Uterus (tissue), 4 donors: ENCODE measurements around the gene G3BP2. TPM values are rescaled to one million over a fixed set of nuclear protein-coding genes. Genes with fewer than 3 reads are reported as not detected.

Experiments
- DNase-seq, 2 donors: peaks; one replicate each; pipeline ENCODE4 v3.0.0-alpha.2; 2019 to 2020
- H3K27ac ChIP-seq, 2 donors: fragments of 200-600 bp; sonication (generic); 1 replicate in 1 of 2; 2 replicates in 1 of 2; pipeline ENCODE4 v1.5.1; 2016 to 2018
- H3K27me3 ChIP-seq, 2 donors: fragments of 200-600 bp; sonication (generic); one replicate each; pipeline ENCODE4 v1.5.1; 2018 to 2019; ENCODE audit warnings: control low read depth in 1 of 2
- H3K36me3 ChIP-seq, 2 donors: fragments of 200-600 bp; sonication (generic); one replicate each; pipeline ENCODE4 v1.5.1; 2019; ENCODE audit warnings: control low read depth in 1 of 2
- H3K4me1 ChIP-seq, 2 donors: fragments of 200-600 bp; sonication (generic); one replicate each; pipeline ENCODE4 v1.5.1; 2018 to 2019; ENCODE audit warnings: control low read depth in 1 of 2
- H3K4me3 ChIP-seq, 2 donors: fragments of 200-600 bp; sonication (generic); 1 replicate in 1 of 2; 2 replicates in 1 of 2; pipeline ENCODE4 v1.5.1; 2018 to 2019; ENCODE audit warnings: mild to moderate bottlenecking in 1 of 2
- H3K9me3 ChIP-seq, 2 donors: fragments of 200-600 bp; sonication (generic); one replicate each; pipeline ENCODE4 v1.5.1; 2019; ENCODE audit warnings: control low read depth in 1 of 2
- CTCF ChIP-seq, 4 experiments: fragments of 200-600 bp in 2 of 4; fragments of 450-650 bp in 2 of 4; sonication (generic) in 2 of 4; IDR thresholded peaks; one replicate each; pipeline ENCODE4 v1.5.1; 2016 to 2019; ENCODE audit warnings: antibody characterized with exemption in 4 of 4, mild to moderate bottlenecking in 2 of 4, moderate library complexity in 1 of 4
- POLR2A ChIP-seq, 2 donors: fragments of 450-650 bp; IDR thresholded peaks; one replicate each; pipeline ENCODE4 v1.6.1; 2016; ENCODE audit warnings: antibody characterized with exemption in 2 of 2, mild to moderate bottlenecking in 1 of 2, moderate library complexity in 1 of 2
- intact Hi-C: fragments of 100-400 bp; cut with DNase I; formaldehyde crosslinking; loops from one replicate; pipeline ENCODE4 v1.15.1; 2023; ENCODE audit warnings: low total_unique reads
- total RNA-seq, 4 donors: library from RNA; depleted of rRNA in 3 of 4; stranded (reverse); fragments of >200 nt in 3 of 4; gene quantifications; one replicate each; pipeline versions ENCODE4 v1.1.0 to v1.2.4, GENCODE V29; 2014 to 2023
- donor health status: DM: yes; HTN: yes; CAD: no.

G3BP2 gene
- total RNA-seq, 4 donors from 2014 or later = 43.2 to 215 (median 74.1) TPM

- H3K27me3 ChIP-seq = no peaks in the 10 kb centered on the region
- no peak for TF ChIP-seq POLR2A (IDR thresholded peaks at IDR 0.05)
- TF ChIP-seq CTCF (IDR thresholded peaks at IDR 0.05) = no peak
- intact Hi-C loops = no loop called here
- H3K36me3 ChIP-seq = no peaks in the 10 kb centered on the region
- no peak overlapping the region for H3K27ac ChIP-seq
- no peaks in the 10 kb centered on the region for H3K4me1 ChIP-seq
- H3K4me3 ChIP-seq = no peak overlapping the region
- no peak for DNase-seq
- H3K9me3 ChIP-seq = no peaks in the 10 kb centered on the region
These were observed 18.3 kb downstream of the G3BP2 start for GRCh38 chr4:75654905-75655304.

- TF ChIP-seq CTCF (IDR thresholded peaks at IDR 0.05) (peak in 2 of 4 experiments; percentile 8 to 12), POLR2A (IDR thresholded peaks at IDR 0.05) (no peak)
- Histone ChIP-seq H3K27me3 (no peaks in the 10 kb centered on the region), H3K9me3 (no peaks in the 10 kb centered on the region), H3K4me1 (no peaks in the 10 kb centered on the region), H3K36me3 (no peaks in the 10 kb centered on the region), H3K27ac (no peak overlapping the region), H3K4me3 (no peak overlapping the region)
- intact Hi-C loops = no loop called here
- DNase-seq = no peak
These were observed 19.2 kb downstream of the G3BP2 start for GRCh38 chr4:75653845-75654503.

- intact Hi-C loops = no loop called here
- TF ChIP-seq POLR2A (IDR thresholded peaks at IDR 0.05) (no peak), CTCF (IDR thresholded peaks at IDR 0.05) (no peak)
- Histone ChIP-seq H3K4me3 (no peak overlapping the region), H3K9me3 (no peaks in the 10 kb centered on the region), H3K27ac (no peak overlapping the region), H3K27me3 (no peaks in the 10 kb centered on the region), H3K4me1 (no peaks in the 10 kb centered on the region), H3K36me3 (no peaks in the 10 kb centered on the region)
- no peak for DNase-seq
These were observed 29.1 kb downstream of the G3BP2 start for GRCh38 chr4:75644095-75644494.

GRCh38 chr4:75643651-75644050 is 29.6 kb downstream of the G3BP2 start:
- TF ChIP-seq POLR2A (IDR thresholded peaks at IDR 0.05) (no peak), CTCF (IDR thresholded peaks at IDR 0.05) (no peak)
- H3K36me3 ChIP-seq = no peaks in the 10 kb centered on the region

GRCh38 chr4:75639124-75639695 is 34.0 kb downstream of the G3BP2 start:
- Histone ChIP-seq H3K4me3 (no peak overlapping the region), H3K4me1 (no peaks in the 10 kb centered on the region), H3K27ac (no peak overlapping the region), H3K36me3 (no peaks in the 10 kb centered on the region), H3K9me3 (no peaks in the 10 kb centered on the region), H3K27me3 (no peaks in the 10 kb centered on the region)
- TF ChIP-seq CTCF (IDR thresholded peaks at IDR 0.05) (no peak), POLR2A (IDR thresholded peaks at IDR 0.05) (no peak)
- intact Hi-C loops = no loop called here
- no peak for DNase-seq

More at GRCh38 chr4:75643651-75644050, 29.6 kb downstream of the G3BP2 start:
- no peaks in the 10 kb centered on the region for H3K4me1 ChIP-seq
- H3K27me3 ChIP-seq = no peaks in the 10 kb centered on the region
- no peaks in the 10 kb centered on the region for H3K9me3 ChIP-seq
- no peak overlapping the region for H3K4me3 ChIP-seq
- no peak for DNase-seq
- intact Hi-C loops = no loop called here
- H3K27ac ChIP-seq = no peak overlapping the region
